H9 (cell line): ENCODE data around the gene SFXN5. TPM values are rescaled to one million over a fixed set of nuclear protein-coding genes. Genes with fewer than 3 reads are reported as not detected.

Source experiments
- DNase-seq: peaks from one replicate; pipeline ENCODE4 v3.0.0-alpha.2; 2017
- H2AFZ ChIP-seq: one replicate; pipeline ENCODE4 v1.6.1; 2013; ENCODE audit warnings: mild to moderate bottlenecking, low read length, control low read depth, moderate library complexity
- H2AK5ac ChIP-seq: 2 replicates; pipeline ENCODE4 v1.6.1; 2013; ENCODE audit warnings: low read length, control low read depth, mixed read lengths; ENCODE audit not compliant: insufficient read length
- H2BK120ac ChIP-seq: one replicate; pipeline ENCODE4 v1.6.1; 2013; ENCODE audit warnings: low read depth, mild to moderate bottlenecking, low read length, control low read depth, inconsistent platforms; ENCODE audit not compliant: poor library complexity, severe bottlenecking
- H2BK12ac ChIP-seq: 2 replicates; pipeline ENCODE4 v1.6.1; 2013; ENCODE audit warnings: low read length, control low read depth, mixed read lengths, low read depth; ENCODE audit not compliant: insufficient read length
- H2BK15ac ChIP-seq: 2 replicates; pipeline ENCODE4 v1.6.1; 2013; ENCODE audit warnings: low read depth, low read length, control low read depth
- H2BK20ac ChIP-seq: one replicate; pipeline ENCODE4 v1.6.1; 2013; ENCODE audit warnings: low read depth, mild to moderate bottlenecking, low read length, control low read depth, inconsistent platforms; ENCODE audit not compliant: poor library complexity, severe bottlenecking
- H2BK5ac ChIP-seq: 2 replicates; pipeline ENCODE4 v1.6.1; 2013; ENCODE audit warnings: low read length, control low read depth, mixed read lengths; ENCODE audit not compliant: insufficient read length
- H3K14ac ChIP-seq: 2 replicates; pipeline ENCODE4 v1.6.1; 2013; ENCODE audit warnings: low read length, control low read depth; ENCODE audit not compliant: insufficient read depth
- H3K18ac ChIP-seq: 2 replicates; pipeline ENCODE4 v1.6.1; 2013; ENCODE audit warnings: low read depth, mild to moderate bottlenecking, mixed read lengths, low read length, control low read depth; ENCODE audit not compliant: insufficient read length
- H3K23ac ChIP-seq: 2 replicates; pipeline ENCODE4 v1.6.1; 2013; ENCODE audit warnings: low read length, control low read depth, mixed read lengths, low read depth; ENCODE audit not compliant: insufficient read length
- H3K23me2 ChIP-seq: 2 replicates; pipeline ENCODE4 v1.6.1; 2013; ENCODE audit warnings: low read depth, mild to moderate bottlenecking, mixed read lengths, low read length, control low read depth; ENCODE audit not compliant: insufficient read length, poor library complexity, severe bottlenecking
- H3K27ac ChIP-seq: 2 replicates; pipeline ENCODE4 v1.5.1; 2013; ENCODE audit warnings: low read length, control low read depth, mixed read lengths, low read depth; ENCODE audit not compliant: insufficient read length
- H3K27me3 ChIP-seq: 2 replicates; pipeline ENCODE4 v1.6.1; 2013; ENCODE audit warnings: low read length, control low read depth, inconsistent platforms; ENCODE audit not compliant: insufficient read depth
- H3K4ac ChIP-seq: 2 replicates; pipeline ENCODE4 v1.6.1; 2013; ENCODE audit warnings: low read depth, mild to moderate bottlenecking, control low read depth, inconsistent platforms, low read length, moderate library complexity
- H3K4me1 ChIP-seq: 2 replicates; pipeline ENCODE4 v1.6.1; 2013; ENCODE audit warnings: low read length, control low read depth, inconsistent platforms; ENCODE audit not compliant: insufficient read depth
- H3K4me2 ChIP-seq: 2 replicates; pipeline ENCODE4 v1.6.1; 2013; ENCODE audit warnings: low read length, control low read depth, mixed read lengths; ENCODE audit not compliant: insufficient read length, insufficient read depth
- H3K56ac ChIP-seq: 2 replicates; pipeline ENCODE4 v1.6.1; 2013; ENCODE audit warnings: low read depth, mild to moderate bottlenecking, mixed read lengths, low read length, control low read depth; ENCODE audit not compliant: insufficient read length
- H3K79me1 ChIP-seq: 2 replicates; pipeline ENCODE4 v1.6.1; 2013; ENCODE audit warnings: low read depth, mild to moderate bottlenecking, moderate library complexity, low read length, control low read depth, inconsistent platforms; ENCODE audit not compliant: insufficient read depth, poor library complexity, severe bottlenecking
- H3K79me2 ChIP-seq: 2 replicates; pipeline ENCODE4 v1.6.1; 2013; ENCODE audit warnings: low read length, control low read depth, inconsistent platforms; ENCODE audit not compliant: insufficient read depth
- H3K9ac ChIP-seq: 2 replicates; pipeline ENCODE4 v1.6.1; 2013; ENCODE audit warnings: low read length, control low read depth, mixed read lengths; ENCODE audit not compliant: insufficient read length; ENCODE audit errors: extremely low read depth
- H3K9me3 ChIP-seq: one replicate; pipeline ENCODE4 v1.6.1; 2013; ENCODE audit warnings: low read depth, low read length, inconsistent platforms; ENCODE audit not compliant: control insufficient read depth
- H3T11ph ChIP-seq: one replicate; pipeline ENCODE4 v1.6.1; 2013; ENCODE audit warnings: mild to moderate bottlenecking, low read length, control low read depth, inconsistent platforms
- H4K20me1 ChIP-seq: one replicate; pipeline ENCODE4 v1.6.1; 2013; ENCODE audit not compliant: control insufficient read depth, insufficient read length, insufficient read depth
- H4K5ac ChIP-seq: 2 replicates; pipeline ENCODE4 v1.6.1; 2013; ENCODE audit warnings: low read depth, mild to moderate bottlenecking, mixed read lengths, low read length, control low read depth; ENCODE audit not compliant: insufficient read length
- H4K8ac ChIP-seq: replicated peaks from 2 replicates; pipeline ENCODE4 v1.6.1; 2013; ENCODE audit warnings: low read length, control low read depth, mixed read lengths, low read depth; ENCODE audit not compliant: insufficient read length
- H4K91ac ChIP-seq: 2 replicates; pipeline ENCODE4 v1.6.1; 2013; ENCODE audit warnings: low read depth, mild to moderate bottlenecking, moderate library complexity, mixed read lengths, low read length, control low read depth; ENCODE audit not compliant: insufficient read length
- H3K27ac Mint-ChIP-seq, 3 experiments: 2 replicates in 2 of 3; 3 replicates in 1 of 3; pipeline ENCODE4 v1.8.0; 2020 to 2021; ENCODE audit warnings: mixed read lengths in 3 of 3, mild to moderate bottlenecking in 1 of 3, moderate library complexity in 1 of 3
- H3K27me3 Mint-ChIP-seq: 2 replicates; pipeline ENCODE4 v1.8.0; 2021; ENCODE audit warnings: low read depth, mild to moderate bottlenecking, moderate library complexity, mixed read lengths
- H3K36me3 Mint-ChIP-seq, 3 experiments: 2 replicates in 2 of 3; 3 replicates in 1 of 3; pipeline ENCODE4 v1.8.0; 2020 to 2021; ENCODE audit warnings: low read depth in 3 of 3, mixed read lengths in 3 of 3; ENCODE audit not compliant: insufficient read depth in 1 of 3
- H3K4me1 Mint-ChIP-seq, 2 experiments: 2 replicates each; pipeline ENCODE4 v1.8.0; 2020; ENCODE audit warnings: mixed read lengths in 2 of 2
- H3K4me3 Mint-ChIP-seq, 2 experiments: 2 replicates in 1 of 2; 3 replicates in 1 of 2; pipeline ENCODE4 v1.8.0; 2020 to 2021; ENCODE audit warnings: mild to moderate bottlenecking in 2 of 2, mixed read lengths in 2 of 2, moderate library complexity in 1 of 2
- H3K9me3 Mint-ChIP-seq, 2 experiments: 2 replicates in 1 of 2; 3 replicates in 1 of 2; pipeline ENCODE4 v1.8.0; 2020; ENCODE audit warnings: mild to moderate bottlenecking in 2 of 2, mixed read lengths in 2 of 2, moderate library complexity in 1 of 2
- WGBS: extraction: QIAGEN DNeasy Blood & Tissue Kit; methylation state at CpG from one replicate; pipeline ENCODE4 v1.1.7; 2013; ENCODE audit warnings: missing lambda C conversion rate, low lambda C conversion rate, mixed read lengths; ENCODE audit not compliant: insufficient read length; ENCODE audit errors: extremely low coverage; 5-methylcytosine and 5-hydroxymethylcytosine counted together
- total RNA-seq: library from RNA; stranded (reverse); gene quantifications from 2 replicates; pipeline ENCODE4 v1.2.1, GENCODE V29; 2021
- TF ChIP-seq, protein P1 (sequence below): fragments of 200-600 bp; sonication (generic); conservative IDR thresholded peaks from 3 replicates; pipeline ENCODE4 v1.8.0; 2021; ENCODE audit warnings: antibody characterized with exemption, mild to moderate bottlenecking

SFXN5 gene
- total RNA-seq, 1 experiment from 2014 or later = 30.9 TPM

DNA sequence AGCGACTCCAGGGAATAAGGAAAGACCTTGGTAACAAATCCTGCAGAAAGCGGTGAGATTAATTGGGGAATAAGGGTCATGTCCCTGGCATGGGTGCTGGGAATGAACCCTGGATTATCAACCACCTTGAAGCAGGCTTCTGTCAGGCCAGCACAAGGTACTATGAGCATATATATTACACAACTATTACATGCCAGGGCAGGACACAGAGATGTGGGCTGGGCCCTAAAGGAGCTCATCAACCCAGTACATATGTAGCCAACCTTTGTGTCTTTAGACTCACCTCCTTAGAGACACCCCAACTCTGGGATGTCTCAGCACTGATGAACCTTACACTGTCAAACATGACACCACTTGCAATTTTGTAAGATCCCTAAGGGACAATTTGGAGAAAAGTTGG, 3.4 kb downstream of the SFXN5 start:
- Histone ChIP-seq H3K4ac (no peak overlapping the region), H3K27me3 (no peaks in the 10 kb centered on the region), H4K20me1 (peaks cover 2% of the 10 kb centered on the region), H3K4me2 (peak overlapping the region; percentile 70), H3K23ac (no peak overlapping the region), H3K14ac (no peak overlapping the region), H4K5ac (no peak overlapping the region), H3K56ac (no peak overlapping the region), H4K91ac (no peak overlapping the region), H3K79me1 (peaks cover 6% of the 10 kb centered on the region), H2AFZ (no peak overlapping the region), H2BK20ac (no peak overlapping the region), H3K9me3 (no peaks in the 10 kb centered on the region), H3K9ac (no peak overlapping the region), H3T11ph (no peak overlapping the region), H3K27ac (no peak overlapping the region), H3K79me2 (peaks cover 7% of the 10 kb centered on the region; the same call in 1 of the 2 replicates), H2AK5ac (no peak overlapping the region), H3K18ac (no peak overlapping the region), H2BK15ac (no peak overlapping the region), H2BK120ac (no peak overlapping the region), H3K23me2 (peaks cover 7% of the 10 kb centered on the region), H2BK5ac (no peak overlapping the region), H4K8ac (no peak overlapping the region), H3K4me1 (peaks cover 7% of the 10 kb centered on the region; the same call in 1 of the 2 replicates), H2BK12ac (no peak overlapping the region)
- TF ChIP-seq, protein P1, sequence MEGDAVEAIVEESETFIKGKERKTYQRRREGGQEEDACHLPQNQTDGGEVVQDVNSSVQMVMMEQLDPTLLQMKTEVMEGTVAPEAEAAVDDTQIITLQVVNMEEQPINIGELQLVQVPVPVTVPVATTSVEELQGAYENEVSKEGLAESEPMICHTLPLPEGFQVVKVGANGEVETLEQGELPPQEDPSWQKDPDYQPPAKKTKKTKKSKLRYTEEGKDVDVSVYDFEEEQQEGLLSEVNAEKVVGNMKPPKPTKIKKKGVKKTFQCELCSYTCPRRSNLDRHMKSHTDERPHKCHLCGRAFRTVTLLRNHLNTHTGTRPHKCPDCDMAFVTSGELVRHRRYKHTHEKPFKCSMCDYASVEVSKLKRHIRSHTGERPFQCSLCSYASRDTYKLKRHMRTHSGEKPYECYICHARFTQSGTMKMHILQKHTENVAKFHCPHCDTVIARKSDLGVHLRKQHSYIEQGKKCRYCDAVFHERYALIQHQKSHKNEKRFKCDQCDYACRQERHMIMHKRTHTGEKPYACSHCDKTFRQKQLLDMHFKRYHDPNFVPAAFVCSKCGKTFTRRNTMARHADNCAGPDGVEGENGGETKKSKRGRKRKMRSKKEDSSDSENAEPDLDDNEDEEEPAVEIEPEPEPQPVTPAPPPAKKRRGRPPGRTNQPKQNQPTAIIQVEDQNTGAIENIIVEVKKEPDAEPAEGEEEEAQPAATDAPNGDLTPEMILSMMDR = no peak
- Mint-ChIP-seq H3K27ac (no peak overlapping the region), H3K36me3 (peaks cover 0 to 11% (median 7%) of the 10 kb centered on the region in 3 experiments; a peak in 5 of 7 replicates), H3K9me3 (no peaks in the 10 kb centered on the region), H3K27me3 (peaks cover 6% of the 10 kb centered on the region), H3K4me1 (peaks cover 39 to 47% of the 10 kb centered on the region in 2 experiments), H3K4me3 (peak overlapping the region in 1 of 2 experiments; percentile 21; a peak in 2 of 5 replicates)
- WGBS = no CpG with 5 or more reads among the region's 2 CpGs
- DNase-seq = no peak
